HG02981 (cell line): Measurements from ENCODE around the gene ADAR.

Experiments used
- ATAC-seq: cut with Tn5 transposase; IDR thresholded peaks from one replicate; pipeline ENCODE4 v1.9.1; 2021; ENCODE audit warnings: mild to moderate bottlenecking, moderate library complexity; ENCODE audit not compliant: unreplicated experiment

The ADAR gene

DNA sequence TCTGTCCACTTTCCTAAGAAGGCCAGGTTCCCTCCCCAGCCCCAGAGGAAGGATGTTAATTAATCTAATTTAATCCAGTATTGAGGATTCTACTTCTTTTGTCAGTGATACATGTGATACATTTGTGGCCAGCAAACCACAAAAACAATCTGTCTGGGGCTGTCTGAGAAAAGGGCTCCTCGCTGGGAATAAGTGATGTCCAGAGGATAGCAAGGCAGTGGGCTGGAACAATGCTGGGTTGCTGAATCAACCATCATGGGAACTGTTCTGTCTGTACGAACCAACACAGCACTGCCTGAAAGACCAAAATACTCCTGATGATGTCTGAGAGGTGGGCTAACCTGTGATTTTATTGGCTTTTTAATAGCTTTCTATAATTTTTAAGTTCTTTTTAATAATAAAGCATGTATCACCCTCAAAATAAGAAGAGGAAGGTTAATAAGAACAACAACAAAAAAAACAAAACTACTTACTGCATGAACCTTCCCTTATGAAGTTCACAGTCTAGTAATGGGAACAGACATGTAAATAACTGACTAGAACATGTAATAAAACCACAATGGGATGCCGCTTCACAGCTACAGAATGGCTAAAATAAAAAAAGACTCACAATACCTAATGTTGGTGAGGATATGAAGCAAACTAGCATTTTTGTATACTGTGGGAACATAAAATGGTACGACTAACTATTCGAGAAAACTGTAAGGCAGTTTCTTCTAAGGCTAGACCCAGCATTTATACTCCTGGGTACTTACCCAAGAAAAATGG, 11.4 kb upstream of the ADAR start:
- no peak for ATAC-seq

DNA sequence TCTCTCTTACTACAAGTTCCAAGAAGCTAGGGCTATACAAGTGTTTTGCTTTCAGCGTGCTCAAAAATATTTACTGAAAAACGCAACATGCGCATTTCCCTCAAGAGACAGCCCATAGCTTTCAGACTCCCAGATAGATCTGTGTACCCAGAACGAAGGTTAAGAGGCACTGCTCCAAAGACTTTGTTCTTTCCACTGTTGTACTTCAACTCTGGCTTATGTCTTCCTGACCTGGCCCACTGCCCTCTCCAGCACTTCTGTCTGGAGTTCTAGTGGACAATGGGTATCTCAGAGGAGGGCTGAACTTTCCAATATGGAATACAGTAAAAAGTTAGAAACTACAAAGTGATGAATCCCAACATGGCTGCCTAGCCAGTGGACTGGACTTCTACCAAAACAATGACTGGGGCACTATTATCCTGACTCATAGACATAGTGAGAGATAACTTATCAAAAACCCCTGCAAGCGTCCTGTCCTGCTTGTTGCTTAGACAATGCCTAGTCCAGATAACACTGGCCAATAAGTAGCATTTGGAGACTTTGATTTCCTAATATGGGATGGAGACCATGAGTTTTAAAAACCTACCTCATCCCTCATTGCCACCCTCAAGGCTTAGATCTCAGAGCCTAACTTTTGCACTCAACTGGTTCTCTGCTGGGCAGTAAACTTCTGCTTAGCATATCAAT, 8.8 kb upstream of the ADAR start:
- no peak for ATAC-seq

DNA sequence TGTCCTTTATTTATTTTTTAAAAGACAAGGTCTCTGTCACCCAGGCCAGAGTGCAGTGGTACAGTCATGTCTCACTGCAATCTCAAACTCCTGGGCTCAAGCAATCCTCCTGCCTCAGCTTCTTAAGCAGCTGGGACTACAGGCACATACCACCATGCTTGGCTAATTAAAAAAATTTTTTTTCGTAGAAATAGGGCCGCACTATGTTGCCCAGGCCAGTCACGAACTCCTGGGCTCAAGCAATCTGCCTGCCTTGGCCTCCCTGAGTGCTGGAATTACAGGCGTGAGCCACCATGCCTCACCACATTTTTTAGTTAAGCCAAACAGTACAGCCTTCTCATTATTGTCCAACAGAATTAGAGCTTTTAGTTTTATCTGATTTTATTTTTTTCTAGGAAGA, 7.4 kb upstream of the ADAR start:
- ATAC-seq = no peak

DNA sequence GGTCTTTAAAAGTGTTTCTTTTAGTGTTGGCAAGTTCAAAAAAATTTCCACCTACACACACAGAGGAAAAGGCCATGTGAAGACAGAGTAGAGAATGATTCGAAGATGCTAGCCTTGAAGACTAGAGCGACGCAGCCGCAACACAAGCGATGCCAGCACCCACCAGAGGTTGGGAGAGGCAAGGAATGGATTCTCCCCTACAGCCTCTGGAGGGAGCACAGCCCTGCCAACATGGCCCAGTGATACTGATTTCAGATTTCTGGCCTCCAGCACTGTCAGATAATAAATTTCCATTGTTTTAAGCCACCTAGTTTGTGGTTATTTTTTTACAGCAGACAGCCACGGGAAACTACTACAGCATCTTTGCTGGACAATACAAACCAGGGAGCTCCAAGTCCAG, 6.9 kb upstream of the ADAR start:
- no peak for ATAC-seq

DNA sequence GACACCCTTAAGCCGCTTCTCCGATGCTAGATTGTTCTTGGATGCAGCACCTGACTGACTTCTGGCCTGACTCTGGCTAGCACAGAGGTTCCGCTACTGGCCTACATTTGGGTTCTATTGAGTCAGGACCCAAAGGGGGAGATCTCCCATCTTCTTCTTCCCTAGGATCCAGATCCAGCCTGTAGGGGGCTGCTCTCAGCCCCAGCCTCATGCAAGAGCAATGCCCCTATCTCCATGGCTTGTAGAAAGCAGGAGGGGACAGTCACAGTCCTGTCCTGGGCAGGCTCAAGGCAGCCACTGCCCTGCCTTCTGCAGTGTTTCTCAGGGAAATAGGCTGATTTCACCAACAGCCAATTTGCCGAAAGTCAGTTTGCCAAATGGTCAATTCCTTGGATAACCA, 6.3 kb upstream of the ADAR start:
- ATAC-seq = no peak

DNA sequence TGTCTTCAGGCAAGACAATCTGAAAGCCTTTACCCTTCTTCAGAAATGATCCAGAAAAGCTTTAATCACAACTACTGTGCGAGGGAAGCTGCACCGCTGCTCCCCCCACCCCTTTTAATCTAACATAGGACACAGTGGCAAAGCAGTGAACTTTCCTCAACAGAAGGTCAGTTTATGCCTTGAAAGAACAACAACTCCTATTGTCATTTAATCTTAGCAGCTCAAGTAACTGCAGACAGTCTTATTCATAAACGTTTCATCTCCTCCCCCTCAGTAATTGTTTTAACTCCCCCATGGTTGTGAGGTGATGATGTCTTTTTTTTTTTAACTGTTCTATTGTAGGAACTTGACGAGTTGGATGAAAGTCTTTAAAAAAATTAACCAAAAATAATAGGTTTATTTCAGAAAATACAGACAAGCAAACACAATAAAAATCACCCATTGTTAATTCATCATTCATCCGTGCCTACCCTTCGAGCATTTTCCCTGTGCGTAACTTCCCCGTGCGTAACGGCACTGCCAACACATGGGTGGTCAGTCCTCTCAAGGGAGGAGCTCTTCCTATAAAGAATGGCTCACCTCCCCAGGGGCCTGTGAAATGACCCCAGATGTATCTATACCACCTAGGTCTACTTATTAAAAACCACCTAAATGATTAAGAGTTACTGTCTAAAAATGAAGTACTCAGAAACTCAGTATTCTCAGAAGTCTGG, 3.3 kb upstream of the ADAR start:
- no peak for ATAC-seq

DNA sequence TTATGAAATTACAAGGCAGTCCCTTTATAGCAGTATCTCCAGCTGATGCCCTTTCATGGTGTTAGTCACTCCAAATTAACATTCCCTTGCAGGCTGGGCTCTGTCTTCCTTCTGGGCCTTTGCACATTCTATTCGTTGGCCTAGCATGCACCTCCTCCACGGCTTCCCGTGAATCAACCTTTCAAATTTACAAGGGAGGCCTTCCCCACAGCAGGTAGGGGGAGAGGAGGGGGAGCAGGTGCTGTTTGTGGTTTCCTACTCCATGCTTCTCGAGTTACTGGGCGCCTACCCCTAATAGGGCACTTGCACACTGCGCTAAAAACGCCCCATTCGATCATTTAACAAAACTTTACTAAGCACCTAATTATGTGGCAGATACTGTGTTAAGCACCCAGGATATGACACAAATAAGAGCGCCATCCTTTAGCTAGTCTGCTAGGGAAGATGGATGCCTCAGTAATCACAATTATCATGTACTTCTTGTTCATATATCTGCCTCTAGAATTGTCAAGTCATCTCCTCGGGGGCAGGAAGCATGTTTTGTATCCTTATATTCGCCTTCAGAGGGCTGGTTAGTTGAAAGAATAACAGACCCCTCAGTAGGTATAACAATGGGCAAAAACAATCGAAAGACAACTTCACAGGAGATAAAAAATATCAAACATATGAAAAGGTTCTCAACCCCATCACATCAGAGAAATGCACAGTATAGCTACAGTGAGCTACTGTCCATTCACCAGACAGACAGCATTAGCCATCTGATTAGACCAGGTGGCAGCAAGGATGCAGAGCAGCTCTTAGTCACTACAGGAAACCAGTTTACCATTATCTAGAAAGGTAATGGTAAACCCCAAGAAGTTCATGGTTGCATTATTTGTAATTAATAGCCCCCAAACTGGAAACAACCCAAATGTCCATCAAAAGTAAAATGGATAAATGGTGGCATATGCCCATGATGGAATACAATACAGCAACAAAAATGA, 1.7 kb upstream of the ADAR start:
- ATAC-seq = peak; percentile 41

DNA sequence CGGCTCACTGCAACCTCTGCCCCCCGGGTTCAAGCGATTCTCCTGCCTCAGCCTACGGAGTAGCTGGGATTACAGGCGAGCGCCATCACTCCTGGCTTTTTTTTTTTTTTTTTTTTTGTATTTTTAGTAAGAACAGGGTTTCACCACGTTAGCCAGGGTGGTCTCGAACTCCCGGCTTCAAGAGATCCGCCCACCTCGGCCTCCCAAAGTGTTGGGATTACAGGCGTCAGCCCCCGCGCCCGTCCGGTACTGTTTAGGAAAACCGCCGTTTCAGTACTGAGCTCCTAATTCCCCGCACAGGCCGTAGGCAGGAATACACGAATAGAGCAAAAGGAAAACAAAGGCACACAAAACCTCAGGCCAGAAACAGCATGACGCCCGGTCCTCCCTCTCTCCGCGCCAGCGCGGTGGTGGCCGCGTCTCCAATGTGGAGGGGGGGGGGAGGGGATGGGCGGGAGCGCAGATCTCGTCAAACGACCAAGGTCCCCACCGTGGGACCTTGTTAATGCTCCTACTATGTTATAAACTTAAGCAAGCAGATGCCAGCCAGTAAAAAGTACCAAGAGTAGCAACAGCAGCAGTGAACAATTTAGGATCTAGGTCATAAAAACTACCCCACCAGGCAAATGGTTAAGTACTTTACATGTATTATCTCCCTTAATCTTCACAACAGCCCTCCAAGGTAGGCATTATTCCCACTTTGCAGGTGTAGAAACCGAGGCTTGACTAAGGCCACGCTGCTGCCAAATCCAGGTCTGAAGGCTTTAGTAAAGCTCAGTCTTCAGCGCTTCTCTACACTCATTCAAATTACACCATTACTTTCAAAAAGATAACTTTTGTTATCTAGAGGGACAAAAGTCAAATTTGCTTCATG, 648 bp upstream of the ADAR start:
- no peak for ATAC-seq

DNA sequence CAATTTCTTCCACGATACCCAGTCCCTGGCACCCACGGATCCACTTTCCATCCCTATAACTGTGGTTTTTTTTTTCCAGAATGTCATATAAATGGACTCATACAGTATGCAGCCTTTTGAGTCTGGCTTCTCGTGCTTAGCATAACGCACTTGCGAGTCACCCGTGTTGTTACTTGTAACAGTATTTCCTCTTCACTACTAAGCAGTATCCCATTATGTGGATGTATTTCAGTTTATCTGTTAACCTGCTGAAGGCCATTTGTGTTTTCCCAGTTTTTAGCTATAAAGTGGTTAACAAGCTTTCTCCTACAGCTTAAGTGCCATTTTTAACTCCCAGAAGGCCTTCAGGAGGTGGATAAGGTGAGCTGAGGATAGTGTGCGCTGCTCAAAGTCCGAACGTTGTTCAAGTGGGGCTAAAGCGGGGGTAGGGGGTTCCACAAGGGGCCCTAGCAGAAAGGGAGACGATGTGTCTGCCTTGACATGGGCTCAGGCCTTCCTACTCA, 829 bp downstream of the ADAR start:
- ATAC-seq = no peak

DNA sequence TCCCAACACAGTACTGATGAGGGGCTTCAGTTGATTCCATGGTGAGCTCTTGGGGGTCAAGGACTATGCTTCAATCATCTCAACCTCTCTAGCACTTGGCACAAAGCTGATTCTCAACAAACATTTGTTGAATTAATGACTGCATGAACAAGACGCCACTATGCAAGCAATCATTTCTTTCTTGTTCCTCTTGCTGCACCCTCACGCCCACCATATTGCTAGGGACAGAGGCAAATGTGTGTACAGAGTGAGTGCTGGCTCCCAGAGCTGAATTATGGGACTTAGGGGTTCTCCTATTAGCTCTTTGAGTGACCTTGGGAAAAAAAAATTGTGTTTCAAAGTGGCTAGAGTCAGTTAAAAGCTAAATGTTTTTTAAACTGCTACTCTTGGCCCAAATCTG, 2.5 kb downstream of the ADAR start:
- no peak for ATAC-seq

DNA sequence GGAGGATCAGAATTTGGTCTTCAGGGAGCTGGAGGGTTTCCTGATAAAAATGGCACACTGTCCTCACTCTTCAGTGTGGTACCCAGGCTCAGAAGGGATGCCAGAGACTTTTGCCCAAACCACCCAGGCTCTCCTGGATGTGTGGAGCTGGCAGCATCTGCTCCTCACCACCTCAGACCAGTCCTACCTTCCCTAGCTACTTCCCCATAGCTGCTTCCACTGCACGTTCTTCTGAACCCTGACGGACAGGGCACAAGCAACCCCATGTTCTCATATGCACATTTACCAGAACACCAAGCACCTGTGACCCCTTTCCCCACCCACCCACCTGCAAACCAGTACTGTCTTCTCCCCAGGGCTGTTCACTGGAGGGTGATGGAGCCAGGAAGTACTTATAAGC, 4.7 kb downstream of the ADAR start:
- no peak for ATAC-seq

DNA sequence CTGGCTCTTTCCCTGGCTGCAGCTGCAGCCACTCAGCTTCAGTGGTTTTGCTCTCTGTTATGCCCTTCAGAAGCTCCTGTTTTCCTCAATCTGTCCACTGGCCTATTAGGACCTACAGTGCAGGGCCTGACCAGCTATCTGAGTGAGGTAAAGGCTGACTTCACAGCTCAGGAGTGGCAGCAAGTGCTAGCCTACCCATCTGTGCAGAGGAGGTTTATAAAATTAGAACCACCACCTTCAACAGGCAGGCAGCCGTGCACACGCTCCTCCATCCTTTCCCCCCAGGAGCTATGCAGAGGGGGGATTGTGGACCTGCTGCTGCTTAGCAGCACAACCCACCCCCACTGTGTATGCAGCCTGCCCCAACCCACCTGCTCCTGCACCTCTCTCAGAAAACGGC, 8.3 kb downstream of the ADAR start:
- no peak for ATAC-seq

DNA sequence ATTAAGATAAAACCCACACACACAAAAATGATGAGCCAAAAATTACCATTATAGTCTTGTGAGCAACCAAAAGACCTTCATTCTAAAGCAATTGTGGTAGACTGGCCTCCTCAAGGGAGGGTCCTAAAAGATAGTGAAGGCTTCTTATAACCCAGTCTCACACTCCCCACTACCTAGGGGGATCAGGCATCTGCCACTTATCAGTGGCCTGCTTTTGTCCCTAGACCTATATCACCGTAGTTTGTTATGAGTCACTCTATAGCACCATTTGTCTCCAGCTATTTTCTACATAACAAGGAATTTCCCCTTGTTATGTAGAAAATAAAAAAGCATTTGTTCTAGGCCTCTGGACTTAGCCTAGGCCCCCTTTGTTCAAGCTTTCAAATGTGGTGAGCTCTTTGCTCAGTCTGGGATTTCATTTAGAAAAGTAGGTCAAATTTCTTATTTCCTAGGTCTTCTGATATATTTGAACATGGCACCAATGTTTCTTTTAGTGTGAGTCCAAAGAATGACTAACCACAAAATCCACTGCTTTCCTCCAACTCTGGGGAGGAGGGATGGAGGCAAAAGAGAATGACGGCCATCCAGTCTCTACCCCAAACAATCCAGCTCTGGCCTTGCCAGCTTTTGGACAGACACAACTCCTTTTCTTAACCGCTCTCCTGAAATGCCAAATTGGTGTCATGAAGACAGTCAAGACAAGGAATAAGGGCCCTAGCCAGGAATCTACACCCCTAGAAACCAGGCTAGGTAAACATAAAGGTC, 8.9 kb downstream of the ADAR start:
- no peak for ATAC-seq

DNA sequence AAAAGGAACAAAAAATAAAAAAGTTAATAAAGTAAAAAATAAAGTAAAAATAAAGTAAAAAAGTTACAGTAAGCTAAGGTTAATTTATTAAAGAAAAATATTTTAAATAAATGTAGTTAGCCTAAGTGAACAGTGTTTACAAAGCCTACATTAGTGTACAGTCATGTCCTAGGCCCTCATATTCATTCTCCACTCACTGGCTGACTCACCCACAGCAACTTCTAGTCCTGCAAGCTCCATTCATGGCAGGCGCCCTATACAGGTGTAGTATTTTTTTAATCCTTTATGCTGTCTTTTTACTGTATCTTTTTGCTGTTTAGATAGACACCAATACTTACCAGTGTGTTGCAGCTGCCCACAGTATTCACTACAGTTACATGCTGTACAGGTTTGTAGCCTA, 12.4 kb downstream of the ADAR start:
- ATAC-seq = no peak

DNA sequence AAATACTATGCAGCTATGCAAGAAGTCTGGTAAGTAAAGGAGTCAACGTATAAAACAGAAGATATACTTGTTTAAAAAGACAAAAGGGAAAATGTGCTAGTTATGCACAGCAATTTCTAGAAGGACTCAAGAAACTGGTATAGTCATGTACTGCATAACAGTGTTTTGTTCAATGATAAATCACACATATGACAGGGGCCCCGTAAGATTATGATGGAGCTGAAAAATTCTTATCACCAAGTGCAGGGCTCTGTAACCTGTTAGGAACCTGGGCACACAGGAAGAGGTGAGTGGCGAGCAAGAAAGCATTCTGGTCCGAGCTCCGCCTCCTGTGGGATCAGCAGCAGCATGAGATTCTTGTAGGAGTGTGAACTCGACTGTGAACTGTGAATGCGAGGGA, 13.2 kb downstream of the ADAR start:
- no peak for ATAC-seq

DNA sequence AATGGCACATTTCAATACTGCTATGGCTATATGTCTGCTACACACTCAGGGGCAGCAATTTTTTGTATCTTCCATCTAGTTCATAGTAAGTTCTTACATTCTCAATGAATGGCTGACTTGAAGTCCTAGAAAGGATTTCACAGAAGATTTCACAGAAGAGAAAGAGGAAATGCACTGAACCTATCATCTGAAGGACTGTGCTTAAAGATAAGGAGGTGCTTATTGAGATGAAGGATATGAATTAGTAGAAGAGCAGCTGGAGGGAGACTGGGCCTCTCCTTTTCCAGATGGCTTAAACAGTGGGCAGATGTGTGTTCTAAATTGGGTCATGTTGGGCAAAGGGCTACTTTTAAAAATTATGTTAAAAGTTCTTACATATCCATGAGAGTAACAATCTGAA, 14.6 kb downstream of the ADAR start:
- no peak for ATAC-seq

DNA sequence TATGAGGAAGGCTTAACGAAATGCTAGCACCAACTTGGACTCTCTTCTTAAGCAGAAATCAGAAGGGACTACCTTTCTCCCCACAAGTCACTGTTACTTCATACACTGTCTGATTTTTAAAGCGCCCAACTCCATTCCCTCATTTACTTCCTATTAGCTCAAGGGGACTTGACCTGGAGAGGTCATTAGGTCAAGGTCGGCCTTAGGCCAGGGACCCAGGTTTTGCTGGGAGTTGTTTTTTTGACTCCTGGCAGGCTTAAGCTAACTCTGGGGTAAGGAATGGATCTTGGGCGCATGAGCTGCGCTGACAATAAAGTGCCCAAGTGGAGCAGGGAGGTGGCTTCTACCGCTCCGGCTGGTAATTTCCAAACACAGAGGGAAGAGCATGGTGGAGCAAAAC, 16.8 kb downstream of the ADAR start:
- no peak for ATAC-seq

DNA sequence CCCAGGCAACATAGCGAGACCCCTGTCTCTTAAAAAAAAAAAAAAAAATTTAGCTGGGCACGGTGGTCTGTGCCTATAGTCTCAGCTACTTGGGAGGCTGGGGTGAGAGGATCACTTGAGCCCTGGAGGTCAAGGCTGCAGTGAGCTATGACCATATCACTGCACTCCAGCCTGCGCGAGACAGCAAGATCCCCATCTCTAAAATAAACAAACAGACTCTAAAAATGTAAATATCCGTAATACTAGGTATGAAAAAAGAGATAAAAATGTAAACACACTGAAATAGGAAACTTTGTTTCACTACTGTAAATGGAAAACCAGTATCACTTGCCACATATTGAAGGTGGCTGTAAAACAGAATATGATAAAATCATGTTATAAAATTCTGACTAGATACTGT, 17.2 kb downstream of the ADAR start:
- ATAC-seq = no peak

DNA sequence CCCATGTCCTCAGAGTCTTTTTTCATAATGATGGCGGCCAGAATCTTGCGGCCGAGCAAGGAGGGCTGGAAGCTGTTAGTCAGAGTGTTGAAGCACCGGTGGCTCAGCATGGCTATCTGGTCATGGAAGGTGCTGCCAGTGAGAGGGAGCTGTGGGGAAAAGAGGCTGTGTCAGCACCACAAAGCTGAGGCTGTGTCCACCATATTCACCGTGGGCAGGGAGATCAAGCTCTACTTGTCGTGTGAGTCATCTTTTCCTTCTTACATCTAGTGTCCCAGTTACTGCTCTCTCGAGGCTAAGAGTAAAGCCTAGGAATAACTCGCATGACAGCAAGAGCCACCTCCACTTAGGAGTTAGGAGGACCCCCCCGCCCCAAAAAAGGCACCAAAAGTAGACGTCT, 18.2 kb downstream of the ADAR start:
- ATAC-seq = no peak
